GM23338 (cell line): ENCODE data around the gene TUBA3D. TPM values are rescaled to one million over a fixed set of nuclear protein-coding genes. Genes with fewer than 3 reads are reported as not detected.
"Not testable (repeated sequence)": the region's sequence is repeated elsewhere in the genome, so short reads cannot be mapped to it uniquely, and the experiment has no call there.

Source experiments
- ATAC-seq: fragments of 200-7000 bp; cut with Tn5 transposase; 3 replicates; pipeline ENCODE4 v1.9.1; 2020
- DNase-seq: peaks from one replicate; pipeline ENCODE4 v3.0.0-alpha.2; 2015; ENCODE audit warnings: low spot score
- H2AFZ ChIP-seq: fragments of 200-600 bp; sonication (generic); 2 replicates; pipeline ENCODE4 v1.8.0; 2016; ENCODE audit warnings: antibody characterized with exemption, mild to moderate bottlenecking, moderate library complexity
- H3F3A ChIP-seq: fragments of 200-600 bp; sonication (generic); replicated peaks from 2 replicates; pipeline ENCODE4 v1.8.0; 2017; ENCODE audit warnings: antibody characterized with exemption, mixed run types, low read depth
- H3K27ac ChIP-seq: fragments of 200-600 bp; sonication (generic); 2 replicates; pipeline ENCODE4 v1.6.1; 2016; ENCODE audit warnings: low read depth
- H3K27me3 ChIP-seq: fragments of 200-600 bp; sonication (generic); 2 replicates; pipeline ENCODE4 v1.8.0; 2016; ENCODE audit warnings: mild to moderate bottlenecking, mixed run types, moderate library complexity; ENCODE audit not compliant: insufficient read depth
- H3K36me3 ChIP-seq: fragments of 200-600 bp; sonication (generic); 2 replicates; pipeline ENCODE4 v1.8.0; 2016; ENCODE audit warnings: mild to moderate bottlenecking; ENCODE audit not compliant: insufficient read depth
- H3K4me1 ChIP-seq: fragments of 200-600 bp; sonication (generic); 2 replicates; pipeline ENCODE4 v1.8.0; 2016; ENCODE audit warnings: mild to moderate bottlenecking, moderate library complexity; ENCODE audit not compliant: insufficient read depth
- H3K4me2 ChIP-seq: fragments of 200-600 bp; sonication (generic); 2 replicates; pipeline ENCODE4 v1.7.1; 2017; ENCODE audit warnings: mixed run types
- H3K4me3 ChIP-seq: fragments of 200-600 bp; sonication (generic); 2 replicates; pipeline ENCODE4 v1.6.1; 2016; ENCODE audit warnings: mixed run types
- H3K79me2 ChIP-seq: fragments of 200-600 bp; sonication (generic); replicated peaks from 2 replicates; pipeline ENCODE4 v1.8.0; 2017; ENCODE audit warnings: mild to moderate bottlenecking; ENCODE audit not compliant: insufficient read depth
- H3K9me2 ChIP-seq: fragments of 200-600 bp; sonication (generic); 2 replicates; pipeline ENCODE4 v1.8.0; 2017; ENCODE audit not compliant: insufficient read depth
- H4K20me1 ChIP-seq: fragments of 200-600 bp; sonication (generic); replicated peaks from 2 replicates; pipeline ENCODE4 v1.8.0; 2017; ENCODE audit warnings: mild to moderate bottlenecking; ENCODE audit not compliant: insufficient read depth
- H3K27ac Mint-ChIP-seq: 2 replicates; pipeline ENCODE4 v1.8.0; 2020; ENCODE audit warnings: inconsistent platforms, mild to moderate bottlenecking, moderate library complexity, mixed read lengths
- H3K27me3 Mint-ChIP-seq: 3 replicates; pipeline ENCODE4 v1.8.0; 2022; ENCODE audit warnings: low read depth, mild to moderate bottlenecking, moderate library complexity, mixed read lengths, inconsistent platforms; ENCODE audit not compliant: insufficient read depth, poor library complexity
- H3K36me3 Mint-ChIP-seq: 3 replicates; pipeline ENCODE4 v1.8.0; 2021; ENCODE audit warnings: low read depth, mild to moderate bottlenecking, inconsistent platforms, moderate library complexity, mixed read lengths
- H3K4me1 Mint-ChIP-seq: 3 replicates; pipeline ENCODE4 v1.8.0; 2020; ENCODE audit warnings: mild to moderate bottlenecking, inconsistent platforms, mixed read lengths
- H3K4me3 Mint-ChIP-seq: 3 replicates; pipeline ENCODE4 v1.8.0; 2021; ENCODE audit warnings: moderate library complexity, mild to moderate bottlenecking, inconsistent platforms, mixed read lengths
- H3K9me3 Mint-ChIP-seq: 3 replicates; pipeline ENCODE4 v1.8.0; 2020; ENCODE audit warnings: moderate library complexity, mild to moderate bottlenecking, inconsistent platforms, mixed read lengths
- CREB1 ChIP-seq: fragments of 250-450 bp; sonication (Bioruptor Pico); IDR thresholded peaks from 2 replicates; pipeline ENCODE4 v1.5.0; 2020; ENCODE audit warnings: low read depth, mild to moderate bottlenecking, moderate library complexity
- EZH2 ChIP-seq: fragments of 200-600 bp; sonication (generic); IDR thresholded peaks from one replicate; pipeline ENCODE4 v1.8.0; 2017; ENCODE audit warnings: antibody characterized with exemption, mild to moderate bottlenecking, low read depth; ENCODE audit not compliant: unreplicated experiment
- JUNB ChIP-seq: IDR thresholded peaks from one replicate; pipeline ENCODE4 v1.6.1; 2016; ENCODE audit warnings: antibody characterized with exemption; ENCODE audit not compliant: unreplicated experiment
- NANOG ChIP-seq: IDR thresholded peaks from 2 replicates; pipeline ENCODE4 v1.6.1; 2016; ENCODE audit warnings: antibody characterized with exemption, borderline replicate concordance
- STAT1 ChIP-seq: IDR thresholded peaks from one replicate; pipeline ENCODE4 v1.6.1; 2016; ENCODE audit warnings: antibody characterized with exemption; ENCODE audit not compliant: unreplicated experiment
- polyA plus RNA-seq: library from polyadenylated mRNA; unstranded; fragments of >200 nt; fragmentation: Nextera tagmentation; extraction: Ambion mirVana; gene quantifications from 2 replicates; pipeline ENCODE4 v1.2.1, GENCODE V29; 2016
- total RNA-seq: library from RNA; depleted of rRNA; stranded (reverse); fragments of >200 nt; shearing (Covaris generic); gene quantifications from 2 replicates; pipeline ENCODE4 v1.2.3, GENCODE V29; 2014
- TF ChIP-seq, protein P1 (sequence below): IDR thresholded peaks from 2 replicates; pipeline ENCODE4 v1.6.1; 2016; ENCODE audit warnings: antibody characterized with exemption
- TF ChIP-seq, protein P2 (sequence below): fragments of 250-450 bp; sonication (Bioruptor Pico); IDR thresholded peaks from 2 replicates; pipeline ENCODE4 v1.5.0; 2020; ENCODE audit warnings: mild to moderate bottlenecking, moderate library complexity

Gene TUBA3D
- total and polyA plus RNA-seq, 2 experiments from 2014 or later, result 0.27 TPM; not detected in 1

DNA sequence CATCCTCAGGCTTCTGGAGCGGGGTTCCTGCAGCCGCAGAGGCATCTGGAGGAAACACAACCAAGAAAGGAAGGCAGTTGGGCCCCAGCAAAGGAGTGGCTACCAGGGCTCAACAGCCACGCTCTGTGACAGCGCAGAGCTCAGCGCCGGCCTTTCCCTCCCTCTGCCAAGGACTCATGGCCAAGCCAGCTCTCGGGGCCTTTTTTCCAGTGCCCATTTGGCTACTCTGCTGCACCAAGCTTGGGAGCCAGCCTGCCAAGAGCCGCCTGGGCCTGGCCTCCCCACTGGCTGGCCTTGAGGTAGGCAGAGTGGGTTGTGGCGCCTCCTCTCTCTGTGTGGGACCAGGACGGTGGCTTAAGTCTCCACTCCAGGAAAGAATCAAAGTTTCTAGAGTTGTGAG, 44.6 kb downstream of the TUBA3D start:
- H3K27me3 Mint-ChIP-seq, result peaks cover 2% of the 10 kb centered on the region
- H3K4me2 ChIP-seq, result no peak overlapping the region
- no peaks in the 10 kb centered on the region for H3K4me1 ChIP-seq
- H3K36me3 ChIP-seq, result no peaks in the 10 kb centered on the region
- H3K36me3 Mint-ChIP-seq, result peaks cover 33% of the 10 kb centered on the region
- no peaks in the 10 kb centered on the region for H3K9me3 Mint-ChIP-seq
- H3K27ac Mint-ChIP-seq, result no peak overlapping the region
- H3K4me1 Mint-ChIP-seq, result peaks cover 3% of the 10 kb centered on the region; the same call in 1 of the 3 replicates
- ATAC-seq (no peak), DNase-seq (no peak)
- no peak overlapping the region for H3K4me3 ChIP-seq
- TF ChIP-seq STAT1 (no peak), CREB1 (no peak)
- no peak overlapping the region for H2AFZ ChIP-seq
- H3K27ac ChIP-seq, result no peak overlapping the region
- H3K9me2 ChIP-seq, result no peaks in the 10 kb centered on the region
- no peaks in the 10 kb centered on the region for H3F3A ChIP-seq
- H3K79me2 ChIP-seq, result no peaks in the 10 kb centered on the region
- no peak overlapping the region for H3K4me3 Mint-ChIP-seq
- H3K27me3 ChIP-seq, result no peaks in the 10 kb centered on the region
- H4K20me1 ChIP-seq, result no peaks in the 10 kb centered on the region

DNA sequence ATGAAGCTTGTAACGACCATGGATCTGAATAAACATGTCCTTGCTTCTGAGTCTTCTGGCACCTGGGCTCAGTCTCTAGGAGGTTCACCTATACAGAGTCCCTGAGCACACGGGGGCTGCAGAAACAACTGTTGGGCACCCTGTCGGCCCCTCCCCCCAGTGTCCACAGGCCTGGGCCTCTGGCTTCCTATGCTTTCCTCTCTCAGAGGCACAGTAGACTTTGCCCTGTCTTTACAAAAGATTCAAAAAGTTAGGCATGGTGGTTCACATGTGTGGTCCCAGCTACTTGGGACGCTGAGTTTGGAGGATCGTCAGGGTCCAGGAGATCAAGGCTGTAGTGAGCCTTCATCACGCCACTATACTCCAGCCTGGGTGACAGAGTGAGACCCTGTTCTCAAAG, 45.6 kb downstream of the TUBA3D start:
- H3K4me3 Mint-ChIP-seq, H3F3A ChIP-seq, ATAC-seq, H3K36me3 ChIP-seq, H3K27me3 Mint-ChIP-seq, H3K4me3 ChIP-seq, H3K4me2 ChIP-seq, H3K27ac Mint-ChIP-seq, H2AFZ ChIP-seq, H3K4me1 Mint-ChIP-seq, H3K27ac ChIP-seq, H3K27me3 ChIP-seq, H3K79me2 ChIP-seq, H3K9me3 Mint-ChIP-seq, H3K9me2 ChIP-seq, H3K4me1 ChIP-seq, DNase-seq, H4K20me1 ChIP-seq: not testable (repeated sequence)
- H3K36me3 Mint-ChIP-seq, result peaks cover 28% of the 10 kb centered on the region

DNA sequence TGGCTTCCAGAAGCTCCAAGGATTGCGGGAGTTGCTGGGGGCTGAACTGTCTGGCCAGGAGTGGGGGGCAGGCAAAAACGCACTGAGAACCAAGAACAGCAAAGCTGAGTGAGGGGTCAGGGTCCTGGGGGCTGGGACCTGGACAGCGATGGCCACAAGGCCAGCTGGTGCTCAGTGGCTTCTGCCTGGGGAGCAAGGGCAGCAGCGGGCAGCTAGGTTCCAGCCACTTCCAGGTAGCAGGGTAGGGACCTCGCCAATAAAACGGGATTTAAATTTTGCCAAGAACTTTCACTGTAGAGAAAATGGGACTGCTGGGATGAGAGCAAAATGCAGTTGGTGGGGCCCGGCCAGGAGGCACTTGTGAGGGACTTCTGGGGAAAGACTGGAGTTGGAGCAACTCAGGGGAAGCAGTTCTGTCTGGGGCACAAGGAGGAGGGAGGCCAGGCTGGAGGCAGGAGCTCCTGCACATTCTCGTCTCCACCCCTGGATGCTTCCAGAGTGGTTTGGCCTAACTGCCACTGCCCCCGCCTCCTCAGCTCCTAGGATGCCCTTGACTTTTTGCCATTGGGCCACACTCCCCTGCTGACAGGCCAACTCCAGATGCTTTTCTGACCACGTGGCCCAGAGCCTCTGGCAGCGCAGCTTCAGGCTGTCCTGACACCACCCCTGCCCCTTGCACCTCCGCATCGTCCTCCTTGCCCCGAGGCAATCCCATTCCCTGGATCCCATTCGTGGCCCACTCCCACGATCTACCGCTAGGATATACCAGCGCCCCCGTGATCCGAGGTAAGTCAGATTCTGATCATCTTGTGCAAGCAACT, 46.3 kb downstream of the TUBA3D start:
- no peak overlapping the region for H3K27ac ChIP-seq
- Mint-ChIP-seq H3K4me1 (peaks cover 3% of the 10 kb centered on the region; the same call in 1 of the 3 replicates), H3K27ac (no peak overlapping the region; the same call in 1 of the 2 replicates), H3K27me3 (peaks cover 5% of the 10 kb centered on the region), H3K4me3 (no peak overlapping the region), H3K36me3 (peaks cover 22% of the 10 kb centered on the region), H3K9me3 (no peaks in the 10 kb centered on the region)
- H3K36me3 ChIP-seq, result no peaks in the 10 kb centered on the region
- H3F3A ChIP-seq, result no peaks in the 10 kb centered on the region
- DNase-seq, result peak; percentile 33
- H4K20me1 ChIP-seq, result no peaks in the 10 kb centered on the region
- no peak overlapping the region for H2AFZ ChIP-seq
- no peaks in the 10 kb centered on the region for H3K4me1 ChIP-seq
- H3K9me2 ChIP-seq, result no peaks in the 10 kb centered on the region
- H3K4me2 ChIP-seq, result no peak overlapping the region
- H3K79me2 ChIP-seq, result no peaks in the 10 kb centered on the region
- no peaks in the 10 kb centered on the region for H3K27me3 ChIP-seq
- H3K4me3 ChIP-seq, result no peak overlapping the region
- ATAC-seq, result peak; percentile 57
- TF ChIP-seq NANOG (no peak), EZH2 (no peak), JUNB (no peak)
- TF ChIP-seq, protein P1, sequence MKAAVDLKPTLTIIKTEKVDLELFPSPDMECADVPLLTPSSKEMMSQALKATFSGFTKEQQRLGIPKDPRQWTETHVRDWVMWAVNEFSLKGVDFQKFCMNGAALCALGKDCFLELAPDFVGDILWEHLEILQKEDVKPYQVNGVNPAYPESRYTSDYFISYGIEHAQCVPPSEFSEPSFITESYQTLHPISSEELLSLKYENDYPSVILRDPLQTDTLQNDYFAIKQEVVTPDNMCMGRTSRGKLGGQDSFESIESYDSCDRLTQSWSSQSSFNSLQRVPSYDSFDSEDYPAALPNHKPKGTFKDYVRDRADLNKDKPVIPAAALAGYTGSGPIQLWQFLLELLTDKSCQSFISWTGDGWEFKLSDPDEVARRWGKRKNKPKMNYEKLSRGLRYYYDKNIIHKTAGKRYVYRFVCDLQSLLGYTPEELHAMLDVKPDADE, result no peak
- TF ChIP-seq, protein P2, sequence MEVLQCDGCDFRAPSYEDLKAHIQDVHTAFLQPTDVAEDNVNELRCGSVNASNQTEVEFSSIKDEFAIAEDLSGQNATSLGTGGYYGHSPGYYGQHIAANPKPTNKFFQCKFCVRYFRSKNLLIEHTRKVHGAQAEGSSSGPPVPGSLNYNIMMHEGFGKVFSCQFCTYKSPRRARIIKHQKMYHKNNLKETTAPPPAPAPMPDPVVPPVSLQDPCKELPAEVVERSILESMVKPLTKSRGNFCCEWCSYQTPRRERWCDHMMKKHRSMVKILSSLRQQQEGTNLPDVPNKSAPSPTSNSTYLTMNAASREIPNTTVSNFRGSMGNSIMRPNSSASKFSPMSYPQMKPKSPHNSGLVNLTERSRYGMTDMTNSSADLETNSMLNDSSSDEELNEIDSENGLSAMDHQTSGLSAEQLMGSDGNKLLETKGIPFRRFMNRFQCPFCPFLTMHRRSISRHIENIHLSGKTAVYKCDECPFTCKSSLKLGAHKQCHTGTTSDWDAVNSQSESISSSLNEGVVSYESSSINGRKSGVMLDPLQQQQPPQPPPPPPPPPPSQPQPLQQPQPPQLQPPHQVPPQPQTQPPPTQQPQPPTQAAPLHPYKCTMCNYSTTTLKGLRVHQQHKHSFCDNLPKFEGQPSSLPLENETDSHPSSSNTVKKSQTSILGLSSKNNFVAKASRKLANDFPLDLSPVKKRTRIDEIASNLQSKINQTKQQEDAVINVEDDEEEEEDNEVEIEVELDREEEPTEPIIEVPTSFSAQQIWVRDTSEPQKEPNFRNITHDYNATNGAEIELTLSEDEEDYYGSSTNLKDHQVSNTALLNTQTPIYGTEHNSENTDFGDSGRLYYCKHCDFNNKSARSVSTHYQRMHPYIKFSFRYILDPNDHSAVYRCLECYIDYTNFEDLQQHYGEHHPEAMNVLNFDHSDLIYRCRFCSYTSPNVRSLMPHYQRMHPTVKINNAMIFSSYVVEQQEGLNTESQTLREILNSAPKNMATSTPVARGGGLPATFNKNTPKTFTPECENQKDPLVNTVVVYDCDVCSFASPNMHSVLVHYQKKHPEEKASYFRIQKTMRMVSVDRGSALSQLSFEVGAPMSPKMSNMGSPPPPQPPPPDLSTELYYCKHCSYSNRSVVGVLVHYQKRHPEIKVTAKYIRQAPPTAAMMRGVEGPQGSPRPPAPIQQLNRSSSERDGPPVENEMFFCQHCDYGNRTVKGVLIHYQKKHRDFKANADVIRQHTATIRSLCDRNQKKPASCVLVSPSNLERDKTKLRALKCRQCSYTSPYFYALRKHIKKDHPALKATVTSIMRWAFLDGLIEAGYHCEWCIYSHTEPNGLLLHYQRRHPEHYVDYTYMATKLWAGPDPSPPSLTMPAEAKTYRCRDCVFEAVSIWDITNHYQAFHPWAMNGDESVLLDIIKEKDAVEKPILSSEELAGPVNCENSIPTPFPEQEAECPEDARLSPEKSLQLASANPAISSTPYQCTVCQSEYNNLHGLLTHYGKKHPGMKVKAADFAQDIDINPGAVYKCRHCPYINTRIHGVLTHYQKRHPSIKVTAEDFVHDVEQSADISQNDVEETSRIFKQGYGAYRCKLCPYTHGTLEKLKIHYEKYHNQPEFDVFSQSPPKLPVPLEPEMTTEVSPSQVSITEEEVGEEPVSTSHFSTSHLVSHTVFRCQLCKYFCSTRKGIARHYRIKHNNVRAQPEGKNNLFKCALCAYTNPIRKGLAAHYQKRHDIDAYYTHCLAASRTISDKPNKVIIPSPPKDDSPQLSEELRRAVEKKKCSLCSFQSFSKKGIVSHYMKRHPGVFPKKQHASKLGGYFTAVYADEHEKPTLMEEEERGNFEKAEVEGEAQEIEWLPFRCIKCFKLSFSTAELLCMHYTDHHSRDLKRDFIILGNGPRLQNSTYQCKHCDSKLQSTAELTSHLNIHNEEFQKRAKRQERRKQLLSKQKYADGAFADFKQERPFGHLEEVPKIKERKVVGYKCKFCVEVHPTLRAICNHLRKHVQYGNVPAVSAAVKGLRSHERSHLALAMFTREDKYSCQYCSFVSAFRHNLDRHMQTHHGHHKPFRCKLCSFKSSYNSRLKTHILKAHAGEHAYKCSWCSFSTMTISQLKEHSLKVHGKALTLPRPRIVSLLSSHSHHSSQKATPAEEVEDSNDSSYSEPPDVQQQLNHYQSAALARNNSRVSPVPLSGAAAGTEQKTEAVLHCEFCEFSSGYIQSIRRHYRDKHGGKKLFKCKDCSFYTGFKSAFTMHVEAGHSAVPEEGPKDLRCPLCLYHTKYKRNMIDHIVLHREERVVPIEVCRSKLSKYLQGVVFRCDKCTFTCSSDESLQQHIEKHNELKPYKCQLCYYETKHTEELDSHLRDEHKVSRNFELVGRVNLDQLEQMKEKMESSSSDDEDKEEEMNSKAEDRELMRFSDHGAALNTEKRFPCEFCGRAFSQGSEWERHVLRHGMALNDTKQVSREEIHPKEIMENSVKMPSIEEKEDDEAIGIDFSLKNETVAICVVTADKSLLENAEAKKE, result no peak
